NCI-H1105 treated with DMSO at 0.1 percent for 48 hours (cell line): ENCODE results near the gene MED25.
A peak's percentile ranks its signal among the peaks of the same experiment; 100 is the strongest.

Experiments
- DNase-seq: peaks from one replicate; lab custom pipeline; 2025; lab: John Stamatoyannopoulos, UW

MED25 gene

GRCh38 chr19:49858088-49858985 lies 40.2 kb downstream of the MED25 start:
- no peak for DNase-seq

GRCh38 chr19:49859682-49860335 lies 41.7 kb downstream of the MED25 start:
- DNase-seq = no peak

- DNase-seq = no peak
These were observed 42.4 kb downstream of the MED25 start for GRCh38 chr19:49860336-49861102.

- no peak for DNase-seq
These were observed 43.0 kb downstream of the MED25 start for GRCh38 chr19:49861107-49861506.

- DNase-seq = no peak
These were observed 43.7 kb downstream of the MED25 start for GRCh38 chr19:49861541-49862378.

GRCh38 chr19:49862391-49863253 lies 44.5 kb downstream of the MED25 start:
- DNase-seq = no peak

- DNase-seq = no peak
These were observed 45.3 kb downstream of the MED25 start for GRCh38 chr19:49863254-49863934.

- no peak for DNase-seq
These were observed 45.8 kb downstream of the MED25 start for GRCh38 chr19:49863935-49864320.

GRCh38 chr19:49864890-49865289 lies 46.8 kb downstream of the MED25 start:
- no peak for DNase-seq

GRCh38 chr19:49866933-49867782 lies 49.1 kb downstream of the MED25 start, which contains the start of gene PNKP:
Gene PNKP, minus strand, starts transcription at chr19:49867576. Its CDS starts 372 bp downstream, at chr19:49867204.
- DNase-seq = peak; percentile 90

GRCh38 chr19:49869009-49869483 lies 51.0 kb downstream of the MED25 start:
- DNase-seq = no peak

GRCh38 chr19:49869484-49870308 lies 51.6 kb downstream of the MED25 start:
- peak; percentile 100 for DNase-seq

GRCh38 chr19:49870309-49870901 lies 52.3 kb downstream of the MED25 start:
- no peak for DNase-seq

- DNase-seq = no peak
These were observed 53.4 kb downstream of the MED25 start for GRCh38 chr19:49871349-49871985.

- DNase-seq = no peak
These were observed 54.4 kb downstream of the MED25 start for GRCh38 chr19:49872245-49873128.

- no peak for DNase-seq
These were observed 55.0 kb downstream of the MED25 start for GRCh38 chr19:49873129-49873521.
